Gastrocnemius medialis (tissue), 4 donors: ENCODE results near the gene HIPK4.

Source experiments
- CTCF ChIP-seq, 5 experiments: fragments of 450-650 bp in 3 of 5; fragments of 200-600 bp in 2 of 5; sonication (generic) in 2 of 5; IDR thresholded peaks in 4 of 5; conservative IDR thresholded peaks in 1 of 5; 1 replicate in 4 of 5; 2 replicates in 1 of 5; pipeline ENCODE4 v1.5.1; 2016 to 2019; ENCODE audit warnings: antibody characterized with exemption in 5 of 5, mild to moderate bottlenecking in 3 of 5, moderate library complexity in 3 of 5
- POLR2A ChIP-seq, 2 donors: fragments of 450-650 bp; IDR thresholded peaks; one replicate each; pipeline ENCODE4 v1.6.1; 2017; ENCODE audit warnings: antibody characterized with exemption in 2 of 2, mild to moderate bottlenecking in 2 of 2, moderate library complexity in 2 of 2

GRCh38 chr19:40357640-40358039 is 32.3 kb downstream of the HIPK4 start:
- TF ChIP-seq CTCF (IDR thresholded peaks at IDR 0.05 in 4 of 5, conservative IDR thresholded peaks at IDR 0.05 in 1 of 5), result no peak
- no peak for TF ChIP-seq POLR2A (IDR thresholded peaks at IDR 0.05)
